GM18526 (cell line): ENCODE data around the gene C1RL.
A peak's percentile ranks its signal among the peaks of the same experiment; 100 is the strongest.

Source experiments
- POLR2A ChIP-seq: IDR thresholded peaks from 3 replicates; pipeline ENCODE4 v1.6.1; 2011; ENCODE audit not compliant: insufficient read length; ENCODE audit errors: extremely low read depth

Gene C1RL

GRCh38 chr12:7143564-7143963 lies 34.5 kb upstream of the C1RL start:
- TF ChIP-seq POLR2A = no peak

- no peak for TF ChIP-seq POLR2A
These were observed 33.9 kb upstream of the C1RL start for GRCh38 chr12:7142809-7143465.

GRCh38 chr12:7142056-7142644 lies 33.1 kb upstream of the C1RL start:
- no peak for TF ChIP-seq POLR2A

GRCh38 chr12:7141351-7142005 lies 32.5 kb upstream of the C1RL start:
- no peak for TF ChIP-seq POLR2A

GRCh38 chr12:7139200-7139599 lies 30.2 kb upstream of the C1RL start:
- no peak for TF ChIP-seq POLR2A

GRCh38 chr12:7137908-7138307 lies 28.9 kb upstream of the C1RL start:
- no peak for TF ChIP-seq POLR2A

- no peak for TF ChIP-seq POLR2A
These were observed 27.7 kb upstream of the C1RL start for GRCh38 chr12:7136676-7137075.

- TF ChIP-seq POLR2A = no peak
These were observed 27.1 kb upstream of the C1RL start for GRCh38 chr12:7136071-7136470.

- TF ChIP-seq POLR2A = no peak
These were observed 25.6 kb upstream of the C1RL start for GRCh38 chr12:7134396-7135166.

GRCh38 chr12:7131502-7131866 lies 22.5 kb upstream of the C1RL start:
- peak; percentile 9 for TF ChIP-seq POLR2A

- TF ChIP-seq POLR2A = peak; percentile 19
These were observed 21.9 kb upstream of the C1RL start for GRCh38 chr12:7130701-7131501.

- TF ChIP-seq POLR2A = peak; percentile 17
These were observed 21.1 kb upstream of the C1RL start, which contains the start of gene CLSTN3 for GRCh38 chr12:7129872-7130691. Gene CLSTN3, plus strand, starts transcription at chr12:7130371. Its CDS starts 278 bp downstream, at chr12:7130649.

DNA sequence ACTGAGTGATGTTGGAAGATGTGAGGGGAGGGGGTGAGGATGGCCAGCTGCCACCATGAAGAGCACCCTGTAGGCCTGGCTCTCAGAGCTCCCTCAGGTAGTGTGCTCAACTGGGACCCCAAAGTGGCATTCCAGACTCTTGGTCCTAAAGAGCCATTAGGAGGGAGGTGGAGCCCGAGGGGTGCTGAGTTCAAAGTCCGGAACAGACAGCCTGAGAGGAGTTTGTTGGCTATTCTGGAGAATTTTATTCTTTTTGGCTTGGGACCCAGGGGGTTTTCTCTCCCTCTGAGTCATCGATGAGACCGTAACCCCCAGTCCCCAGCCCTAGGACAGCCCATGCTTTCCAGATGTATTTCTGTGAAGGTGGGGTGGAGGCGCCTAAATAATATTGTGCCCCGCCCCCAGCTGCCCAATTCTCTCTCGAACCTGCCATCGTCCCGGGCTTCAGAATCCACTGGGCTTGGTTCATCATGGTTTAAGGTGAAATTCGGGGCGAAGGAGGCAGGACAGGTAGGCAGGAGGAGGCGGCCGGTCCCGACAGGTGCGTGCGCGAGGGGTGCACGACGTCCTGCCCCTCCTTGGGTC lies 20.4 kb upstream of the C1RL start:
- TF ChIP-seq POLR2A = no peak

GRCh38 chr12:7128681-7129286 lies 19.8 kb upstream of the C1RL start, which contains the start of gene RBP5:
Gene RBP5, minus strand, starts transcription at chr12:7128889. Its CDS starts 114 bp downstream, at chr12:7128775.
- TF ChIP-seq POLR2A = no peak
